Activated CD4-positive, alpha-beta T cell treated with anti-CD3 and anti-CD28 coated beads, Interleukin-2, amount 50 U/mL, for 48 hours (primary cell): ENCODE results near the gene PITPNC1.
A peak's percentile ranks its signal among the peaks of the same experiment; 100 is the strongest.
"Not testable (repeated sequence)": the region's sequence is repeated elsewhere in the genome, so short reads cannot be mapped to it uniquely, and the experiment has no call there.

Experiments used
- DNase-seq, 2 experiments: peaks; one replicate each; pipeline ENCODE4 v3.0.0-alpha.2; 2020

The PITPNC1 gene

GRCh38 chr17:67594115-67594880 lies 217.2 kb downstream of the PITPNC1 start:
- no peak for DNase-seq

DNA sequence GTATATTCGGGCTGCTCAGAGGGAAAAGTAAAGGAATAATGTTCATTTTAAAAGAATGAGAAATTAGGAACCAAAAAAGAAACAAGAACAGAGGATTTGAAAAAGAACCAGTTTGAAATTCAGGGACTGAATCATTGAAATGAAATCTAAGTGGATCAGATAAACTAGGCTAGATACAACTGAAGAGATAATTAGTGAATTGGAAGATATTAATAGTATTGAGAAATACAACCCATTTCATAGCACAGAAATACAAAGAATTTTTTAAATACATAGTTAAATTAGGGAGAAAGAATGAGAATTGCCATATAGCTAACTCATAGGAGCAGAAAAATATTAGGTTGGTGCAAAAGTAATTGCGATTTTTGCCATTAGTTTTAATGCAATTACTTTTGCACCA lies 223.3 kb downstream of the PITPNC1 start:
- DNase-seq = no peak

DNA sequence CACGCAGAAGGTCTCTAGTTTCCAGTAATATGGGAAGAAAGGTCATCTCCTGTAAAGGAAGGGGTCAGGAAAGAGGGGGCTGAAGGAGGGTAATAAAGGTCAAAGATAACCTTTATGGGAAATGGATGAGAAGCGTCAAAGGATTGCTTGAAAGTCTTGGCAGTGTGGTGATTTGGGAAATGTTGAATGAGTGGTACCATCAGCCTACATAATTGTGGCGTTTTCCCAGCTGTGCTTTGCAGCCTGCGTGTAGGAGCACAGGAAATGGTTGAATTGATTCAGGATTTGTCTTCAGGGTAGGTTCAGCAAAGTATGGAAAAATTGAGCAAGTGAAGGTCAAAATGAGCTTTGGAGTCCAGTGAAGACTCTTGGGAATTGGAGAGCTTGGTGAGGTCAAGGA lies 224.8 kb downstream of the PITPNC1 start:
- DNase-seq = no peak

DNA sequence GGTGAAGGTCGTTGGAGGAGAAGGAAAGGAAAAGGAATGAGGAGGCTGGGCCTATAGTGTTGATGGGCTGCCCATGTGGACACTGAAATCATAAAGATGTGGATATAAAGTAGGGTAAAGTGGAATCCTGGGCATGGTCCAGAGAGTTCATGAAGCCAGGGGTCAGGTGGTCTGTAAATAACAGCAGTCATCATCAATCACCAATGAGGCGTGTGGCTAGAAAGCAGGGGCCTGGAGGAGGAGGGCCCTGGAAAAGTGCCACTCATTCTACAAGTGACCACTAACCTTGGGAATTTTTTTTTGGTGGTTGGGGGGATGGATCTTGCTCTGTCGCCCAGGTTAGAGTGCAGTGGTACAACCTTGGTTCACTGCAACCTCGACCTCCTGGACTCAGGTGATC lies 225.4 kb downstream of the PITPNC1 start:
- no peak for DNase-seq

DNA sequence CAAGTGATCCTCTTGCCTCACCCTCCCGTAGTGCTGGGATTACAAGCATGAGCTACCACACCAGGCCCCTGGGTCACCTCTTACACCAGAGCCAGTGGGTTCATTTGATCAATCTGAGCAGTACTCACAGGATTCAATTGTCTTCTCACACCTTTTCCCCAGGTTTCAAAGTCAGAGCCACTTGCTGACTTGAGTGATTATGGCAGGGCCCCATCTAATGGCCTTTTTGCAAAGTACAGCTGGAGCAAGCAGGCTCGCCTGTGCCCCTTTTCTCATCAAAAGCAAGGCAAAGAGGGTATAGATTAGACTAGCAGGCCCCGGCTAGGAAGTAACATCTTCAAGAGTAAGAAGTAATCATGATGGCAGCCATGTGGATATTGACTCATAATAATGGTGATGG lies 225.9 kb downstream of the PITPNC1 start:
- DNase-seq = peak; percentile 35 to 46

DNA sequence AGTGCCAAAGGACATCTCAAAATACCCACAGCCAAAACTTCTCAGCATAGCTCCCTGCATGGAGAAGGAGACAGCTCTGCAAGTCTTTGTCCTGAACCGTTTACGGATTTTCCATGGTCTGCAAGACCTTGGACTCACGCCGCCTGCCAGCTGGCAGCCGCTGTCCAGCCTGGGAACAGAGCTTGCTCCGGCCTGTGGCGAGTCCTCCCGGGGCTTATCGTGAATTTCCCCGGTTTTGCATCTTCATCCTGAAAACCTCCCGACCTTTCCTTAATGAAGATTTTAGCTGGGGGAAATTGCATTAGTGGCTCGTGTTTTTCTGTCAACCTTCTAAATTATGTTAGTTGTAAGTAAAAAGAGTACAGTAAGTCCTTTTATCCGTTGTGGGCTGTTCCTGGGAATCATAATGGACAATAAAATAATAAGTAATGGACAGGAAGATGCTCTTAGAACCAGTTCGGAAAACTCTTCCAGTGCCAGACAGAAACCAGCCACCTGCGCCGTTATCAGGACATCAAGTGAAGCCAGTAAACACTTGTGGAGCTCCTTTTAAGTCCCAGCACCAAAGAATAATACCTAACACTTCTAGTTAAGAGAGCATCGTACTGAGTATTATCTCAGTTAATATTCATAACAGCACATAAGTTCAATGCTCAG lies 228.3 kb downstream of the PITPNC1 start:
- no peak for DNase-seq

DNA sequence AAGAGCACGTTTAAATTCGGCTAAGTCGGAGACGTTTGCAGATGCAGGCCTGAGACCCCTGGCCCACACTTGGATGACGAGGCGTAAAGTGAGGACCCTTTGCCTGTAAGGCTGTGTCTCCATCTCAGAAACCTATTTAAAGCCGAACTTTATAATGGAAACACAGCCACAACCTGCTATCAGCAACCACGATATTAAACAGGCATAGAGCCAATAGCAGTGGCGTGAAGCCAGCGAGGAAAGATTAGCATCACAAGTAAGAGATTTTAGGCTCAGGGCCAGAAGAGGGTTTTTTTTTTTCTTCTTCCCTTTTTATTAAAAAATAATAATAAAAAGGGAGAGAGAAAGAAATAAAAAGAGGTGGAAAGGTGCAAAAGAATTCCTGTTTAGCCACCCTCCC lies 229.4 kb downstream of the PITPNC1 start:
- DNase-seq = no peak

DNA sequence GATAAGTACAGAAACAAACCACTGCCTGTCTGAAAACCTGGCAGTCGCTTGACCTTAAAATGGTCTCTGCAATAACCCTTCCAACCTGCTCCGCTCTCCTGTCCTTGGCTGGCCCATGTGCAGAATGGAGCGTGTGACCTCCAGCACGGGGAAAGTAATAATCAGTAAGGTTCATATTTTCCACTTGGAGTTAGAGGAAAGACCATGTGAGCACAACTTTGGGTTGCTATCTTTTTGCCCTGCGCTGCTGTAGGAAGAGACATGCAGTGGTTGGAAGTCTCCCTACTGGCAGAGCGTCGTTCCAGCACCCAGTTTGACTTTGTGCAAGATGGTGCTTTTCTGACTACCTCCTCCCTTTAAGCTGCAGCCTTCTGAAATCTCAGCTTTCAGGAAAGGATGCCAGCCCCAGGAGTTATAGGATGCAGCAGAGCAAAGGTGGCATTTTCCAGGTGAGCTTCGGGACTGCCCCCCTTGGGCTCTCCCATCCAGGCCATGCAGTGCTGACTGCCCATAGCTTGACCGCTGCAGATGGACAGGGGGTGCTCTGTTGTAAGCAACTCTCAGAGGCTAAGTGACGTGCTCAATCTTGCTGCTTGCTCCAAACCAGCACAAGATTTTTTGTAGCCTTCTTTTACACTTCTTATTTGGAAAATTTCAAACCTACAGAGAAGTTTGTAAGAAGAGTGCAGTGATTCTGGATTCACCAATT lies 230.0 kb downstream of the PITPNC1 start:
- no peak for DNase-seq

DNA sequence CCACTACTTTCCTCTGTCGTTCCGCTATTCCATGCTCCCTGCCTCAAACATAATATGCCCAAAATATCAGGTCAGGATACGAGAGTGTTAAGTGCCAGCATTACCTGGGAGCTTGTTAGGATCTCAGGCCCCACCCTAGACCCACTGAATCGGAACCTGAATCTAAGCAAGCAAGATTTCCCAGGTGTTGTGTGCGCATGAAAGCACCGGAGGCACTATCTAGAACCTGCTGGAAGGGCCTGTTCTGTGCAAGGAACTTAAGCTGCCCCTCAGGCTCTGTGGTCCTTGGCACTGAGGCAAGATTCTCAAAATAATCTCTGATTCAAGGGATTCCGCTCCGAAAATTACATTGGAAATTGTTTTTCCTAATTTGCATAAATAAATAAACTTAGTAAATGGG lies 233.0 kb downstream of the PITPNC1 start:
- no peak for DNase-seq

GRCh38 chr17:67613961-67614360 lies 236.9 kb downstream of the PITPNC1 start:
- no peak for DNase-seq

- DNase-seq = no peak
These were observed 238.0 kb downstream of the PITPNC1 start for GRCh38 chr17:67615011-67615561.

DNA sequence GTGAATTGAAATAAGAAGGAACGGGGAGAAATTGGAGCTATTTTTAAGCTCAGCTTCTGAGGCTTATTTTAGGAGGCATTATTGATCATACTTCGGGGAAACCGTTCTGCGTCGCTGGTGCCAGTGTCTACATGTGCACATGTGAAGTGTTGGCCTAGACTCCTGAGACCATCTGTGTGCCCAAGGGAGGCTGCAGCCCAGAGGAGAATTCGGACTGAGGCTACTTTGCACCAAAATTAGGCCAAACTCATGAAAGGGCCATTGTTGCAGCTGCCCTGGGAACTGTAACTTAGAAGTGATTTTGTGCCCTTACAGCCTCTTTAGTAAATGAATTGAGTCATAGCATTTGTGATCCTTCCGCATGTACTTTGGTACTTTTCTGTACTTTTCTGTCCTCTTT lies 238.7 kb downstream of the PITPNC1 start:
- DNase-seq = no peak

DNA sequence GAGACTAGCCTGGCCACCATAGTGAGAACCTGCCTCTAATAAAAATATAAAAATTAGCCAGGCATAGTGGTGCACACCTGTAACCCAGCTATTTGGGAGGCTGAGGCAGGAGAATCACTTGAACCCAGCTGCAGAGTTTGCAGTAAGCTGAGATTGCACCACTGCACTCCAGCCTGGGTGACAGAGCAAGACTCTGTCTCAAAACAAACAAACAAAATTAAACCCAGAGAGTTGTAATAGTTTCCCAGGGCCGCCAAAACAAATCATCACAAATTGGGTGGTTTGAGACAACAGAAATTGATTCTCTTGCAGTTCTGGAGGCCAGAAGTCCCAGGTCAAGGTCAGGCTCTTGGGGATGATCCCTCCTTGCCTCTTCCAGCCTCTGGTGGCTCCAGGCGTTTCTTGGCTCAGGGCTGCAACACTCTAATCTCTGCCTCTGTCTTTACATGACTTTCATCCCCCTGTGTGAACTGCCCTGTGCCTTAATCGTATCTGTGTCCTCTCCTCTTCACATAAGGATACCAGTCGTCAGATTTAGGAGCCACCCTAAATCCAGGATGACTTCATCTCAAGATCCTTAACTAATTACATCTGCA lies 240.3 kb downstream of the PITPNC1 start:
- DNase-seq = no peak

DNA sequence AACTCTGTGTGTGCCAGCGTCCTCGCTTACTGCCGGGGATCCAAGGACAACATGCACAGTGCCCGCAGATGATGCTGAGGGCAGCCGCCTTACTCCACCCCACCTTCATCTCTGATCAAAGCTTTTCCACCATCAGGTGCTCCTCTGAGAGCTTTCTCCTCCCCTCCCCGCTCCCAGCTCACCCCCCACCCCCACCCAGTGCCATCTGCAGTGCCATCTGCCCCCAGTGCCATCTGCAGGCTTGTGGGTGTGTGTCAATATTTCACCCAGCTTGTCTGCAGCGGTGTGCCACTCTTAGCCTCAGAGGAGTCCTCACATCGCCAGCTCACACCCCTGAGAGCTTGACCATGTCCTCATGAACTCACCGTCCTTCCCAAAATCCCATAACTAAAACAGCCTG lies 242.5 kb downstream of the PITPNC1 start:
- no peak for DNase-seq

DNA sequence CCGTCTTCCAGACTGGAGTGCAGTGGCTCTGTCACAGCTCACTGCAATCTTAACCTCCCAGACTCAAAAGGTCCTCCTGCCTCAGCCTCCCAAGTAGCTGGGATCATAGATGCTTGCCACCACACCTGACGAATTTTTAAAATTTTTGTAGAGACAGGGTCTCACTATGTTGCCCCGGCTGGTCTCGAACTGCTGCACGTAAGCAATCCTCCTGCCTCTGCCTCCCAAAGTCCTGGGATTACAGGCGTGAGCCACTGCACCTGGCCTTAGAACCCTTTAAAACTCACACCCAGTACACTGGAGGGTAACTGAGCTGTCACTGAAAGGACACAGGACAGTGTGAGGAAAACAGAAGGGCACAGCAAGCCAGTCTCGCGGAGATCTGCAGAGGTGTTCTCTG lies 243.0 kb downstream of the PITPNC1 start:
- no peak for DNase-seq

GRCh38 chr17:67620636-67621035 lies 243.6 kb downstream of the PITPNC1 start:
- DNase-seq = no peak

DNA sequence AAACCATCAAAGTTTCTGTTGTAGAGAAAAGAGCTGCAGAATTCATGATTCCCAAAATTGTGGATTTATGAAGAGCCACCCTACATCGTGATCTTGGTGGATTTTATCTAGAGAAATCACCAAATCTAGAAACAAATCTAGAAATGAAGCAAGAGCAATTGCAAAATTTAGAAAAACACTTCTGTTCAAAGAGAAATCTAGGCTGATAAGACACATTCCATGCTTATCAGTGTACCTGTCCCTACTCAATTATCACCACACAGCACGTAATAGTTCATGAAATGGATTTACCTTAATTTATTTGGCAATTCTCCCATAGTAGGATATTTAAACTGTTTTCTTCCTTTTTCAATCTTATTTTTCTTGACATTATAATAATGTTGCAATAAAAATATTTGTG lies 246.7 kb downstream of the PITPNC1 start:
- no peak for DNase-seq

- DNase-seq = no peak
These were observed 248.0 kb downstream of the PITPNC1 start for GRCh38 chr17:67624886-67625656.

DNA sequence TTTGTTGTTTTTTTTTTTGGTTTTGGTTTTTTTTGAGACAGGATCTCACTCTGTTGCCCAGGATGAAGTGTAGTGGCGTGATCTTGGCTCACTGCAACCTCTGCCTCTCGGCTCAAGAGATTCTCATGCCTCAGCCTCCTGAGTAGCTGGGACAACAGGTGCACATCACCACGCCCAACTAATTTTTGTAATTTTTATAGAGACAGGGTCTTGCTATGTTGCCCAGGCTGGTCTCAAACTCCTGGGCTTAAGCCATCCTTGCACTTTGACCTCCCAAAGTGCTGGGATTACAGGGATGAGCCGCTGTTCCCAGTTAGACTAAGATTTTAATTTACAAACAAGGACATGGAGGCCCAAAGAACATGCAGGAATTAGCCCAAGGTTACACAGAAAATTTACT lies 248.9 kb downstream of the PITPNC1 start:
- no peak for DNase-seq

- DNase-seq = no peak
These were observed 251.5 kb downstream of the PITPNC1 start for GRCh38 chr17:67628580-67629013.

- DNase-seq = no peak
These were observed 252.9 kb downstream of the PITPNC1 start for GRCh38 chr17:67629971-67630320.

GRCh38 chr17:67630836-67631235 lies 253.8 kb downstream of the PITPNC1 start:
- not testable (repeated sequence) for DNase-seq

DNA sequence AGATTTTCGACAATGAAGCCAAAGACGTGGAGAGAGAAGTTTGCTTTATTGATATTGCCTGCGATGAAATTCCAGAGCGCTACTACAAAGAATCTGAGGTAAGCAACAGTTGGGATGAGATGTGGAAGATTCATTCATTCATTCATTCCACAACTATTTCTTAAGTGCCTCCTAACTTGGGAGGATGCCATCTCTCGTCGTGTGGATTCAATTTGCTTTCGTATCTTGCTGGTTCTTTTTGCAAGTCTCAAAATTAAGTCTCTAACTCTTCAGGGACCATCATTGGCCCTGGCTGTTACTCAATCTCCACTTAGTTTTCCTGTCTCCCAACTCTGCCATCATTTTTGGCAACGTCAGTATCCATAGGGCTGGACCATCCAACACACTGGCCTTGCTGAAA lies 255.1 kb downstream of the PITPNC1 start:
- DNase-seq = no peak
